HG02884 (cell line): Measurements from ENCODE around the gene VPS37C.
"Not testable (repeated sequence)": the region's sequence is repeated elsewhere in the genome, so short reads cannot be mapped to it uniquely, and the experiment has no call there.

ENCODE experiments used
- ATAC-seq: cut with Tn5 transposase; IDR thresholded peaks from one replicate; pipeline ENCODE4 v1.9.1; 2021; ENCODE audit warnings: mild to moderate bottlenecking, moderate library complexity; ENCODE audit not compliant: unreplicated experiment

The VPS37C gene

GRCh38 chr11:61176446-61176845, 15.2 kb upstream of the VPS37C start:
- no peak for ATAC-seq

GRCh38 chr11:61174949-61175348, 13.7 kb upstream of the VPS37C start:
- no peak for ATAC-seq

GRCh38 chr11:61174273-61174672, 13.0 kb upstream of the VPS37C start:
- no peak for ATAC-seq

GRCh38 chr11:61173456-61173855, 12.2 kb upstream of the VPS37C start:
- ATAC-seq: no peak

GRCh38 chr11:61172888-61173287, 11.7 kb upstream of the VPS37C start:
- ATAC-seq: no peak

- ATAC-seq: no peak
These were observed 11.1 kb upstream of the VPS37C start for GRCh38 chr11:61172356-61172755.

- ATAC-seq: no peak
These were observed 10.7 kb upstream of the VPS37C start for GRCh38 chr11:61171907-61172306.

GRCh38 chr11:61170566-61170965, 9.3 kb upstream of the VPS37C start:
- ATAC-seq: no peak

GRCh38 chr11:61168800-61169199, 7.6 kb upstream of the VPS37C start:
- no peak for ATAC-seq

GRCh38 chr11:61168042-61168688, 6.9 kb upstream of the VPS37C start:
- no peak for ATAC-seq

GRCh38 chr11:61166331-61166730, 5.1 kb upstream of the VPS37C start:
- not testable (repeated sequence) for ATAC-seq

GRCh38 chr11:61165785-61166184, 4.6 kb upstream of the VPS37C start:
- ATAC-seq: not testable (repeated sequence)

- no peak for ATAC-seq
These were observed 3.6 kb upstream of the VPS37C start for GRCh38 chr11:61164606-61165424.

GRCh38 chr11:61163714-61164605, 2.7 kb upstream of the VPS37C start:
- ATAC-seq: no peak

- no peak for ATAC-seq
These were observed 1.8 kb upstream of the VPS37C start for GRCh38 chr11:61163021-61163420.

- ATAC-seq: no peak
These were observed 1.1 kb upstream of the VPS37C start for GRCh38 chr11:61162092-61162941.

GRCh38 chr11:61160487-61161189, 588 bp downstream of the VPS37C start:
- ATAC-seq: no peak

GRCh38 chr11:61158691-61159381, 2.4 kb downstream of the VPS37C start:
- ATAC-seq: no peak

- no peak for ATAC-seq
These were observed 3.5 kb downstream of the VPS37C start for GRCh38 chr11:61157743-61158142.
